Spinal cord (tissue), 4 donors: ENCODE measurements around the gene ACP4. TPM values are rescaled to one million over a fixed set of nuclear protein-coding genes. Genes with fewer than 3 reads are reported as not detected.
A peak's percentile ranks its signal among the peaks of the same experiment; 100 is the strongest.

Experiments
- polyA plus RNA-seq, 2 donors: library from polyadenylated mRNA; unstranded; fragments of 120-200 nt; gene quantifications; one replicate each; pipeline ENCODE4 v1.2.1, GENCODE V29; 2013; ENCODE audit not compliant: insufficient read length in 2 of 2
- small RNA-seq: library from RNA; depleted of rRNA; stranded (forward); fragments of <200 nt; gene quantifications from one replicate; pipeline ENCODE3, GENCODE V24; 2014; ENCODE audit warnings: low replicate concordance
- total RNA-seq, 2 donors: library from RNA; depleted of rRNA in 1 of 2; stranded (reverse); fragments of 120-200 nt in 1 of 2; fragments of >200 nt in 1 of 2; gene quantifications; one replicate each; pipeline versions ENCODE4 v1.2.3 to v1.2.4, GENCODE V29; 2013 to 2014

The ACP4 gene
- total and polyA plus RNA-seq, 4 donors = 0.44 TPM; not detected in 3

Small RNAs within 50 kb of the gene (small RNA-seq; reads per million reads assigned to genes)
- 171 reads per million, percentile 98 among the genes with 10 or more reads in this experiment for gene SNORD88A
- not detected for gene SNORD88B
- gene SNORD88C = not detected

Other genes with a start within 250 kb of the ACP4 start
- 10 to 100 TPM; 30.4 to 55.2 TPM for gene LRRC4B, start 222.0 kb upstream of the ACP4 start, total RNA-seq
- 100 to 1,000 TPM; 208 to 209 TPM for gene LRRC4B, start 222.0 kb upstream of the ACP4 start, polyA plus RNA-seq
- gene SYT3, start 150.5 kb upstream of the ACP4 start, total RNA-seq = 10 to 100 TPM; 10.0 to 21.8 TPM
- gene SYT3, start 150.5 kb upstream of the ACP4 start, polyA plus RNA-seq = 10 to 100 TPM; 76.9 to 84.1 TPM
- gene C19orf81, start 141.0 kb upstream of the ACP4 start, total RNA-seq = 1 to 10 TPM; 1.4 to 7.1 TPM
- 1 to 10 TPM; 6.1 to 6.2 TPM for gene C19orf81, start 141.0 kb upstream of the ACP4 start, polyA plus RNA-seq
- gene SHANK1, start 70.6 kb upstream of the ACP4 start, total RNA-seq = 10 to 100 TPM in 1 of 2 donors, 1 to 10 TPM in 1; 8.4 to 17.6 TPM
- 100 to 1,000 TPM; 106 to 116 TPM for gene SHANK1, start 70.6 kb upstream of the ACP4 start, polyA plus RNA-seq
- 10 to 100 TPM; 17.0 to 44.7 TPM for gene CLEC11A, start 67.1 kb upstream of the ACP4 start, total RNA-seq
- 10 to 100 TPM; 29.4 to 37.4 TPM for gene CLEC11A, start 67.1 kb upstream of the ACP4 start, polyA plus RNA-seq
- gene GPR32, start 20.0 kb upstream of the ACP4 start, total RNA-seq = not detected
- gene GPR32, start 20.0 kb upstream of the ACP4 start, polyA plus RNA-seq = under 1 TPM in 1 of 2 donors, not detected in 1; 0.12 TPM
- gene KLK1, start 33.4 kb downstream of the ACP4 start, total RNA-seq = 1 to 10 TPM in 1 of 2 donors, under 1 TPM in 1; 0.50 to 1.3 TPM
- gene KLK1, start 33.4 kb downstream of the ACP4 start, polyA plus RNA-seq = 1 to 10 TPM in 1 of 2 donors, not detected in 1; 2.0 TPM
- gene KLK15, start 43.2 kb downstream of the ACP4 start, total RNA-seq = not detected
- gene KLK15, start 43.2 kb downstream of the ACP4 start, polyA plus RNA-seq = not detected
- not detected for gene KLK3, start 64.5 kb downstream of the ACP4 start, total RNA-seq
- not detected for gene KLK3, start 64.5 kb downstream of the ACP4 start, polyA plus RNA-seq
- gene KLK2, start 83.0 kb downstream of the ACP4 start, total RNA-seq = under 1 TPM; 0.06 to 0.10 TPM
- under 1 TPM in 1 of 2 donors, not detected in 1; 0.38 TPM for gene KLK2, start 83.0 kb downstream of the ACP4 start, polyA plus RNA-seq
- under 1 TPM in 1 of 2 donors, not detected in 1; 0.59 TPM for gene KLK4, start 121.0 kb downstream of the ACP4 start, total RNA-seq
- gene KLK4, start 121.0 kb downstream of the ACP4 start, polyA plus RNA-seq = 1 to 10 TPM; 1.6 to 1.9 TPM
- gene KLK5, start 162.6 kb downstream of the ACP4 start, total RNA-seq = under 1 TPM; 0.44 to 0.79 TPM
- gene KLK5, start 162.6 kb downstream of the ACP4 start, polyA plus RNA-seq = 1 to 10 TPM in 1 of 2 donors, under 1 TPM in 1; 0.93 to 2.5 TPM
- 1 to 10 TPM; 5.7 to 9.6 TPM for gene KLK6, start 179.2 kb downstream of the ACP4 start, total RNA-seq
- gene KLK6, start 179.2 kb downstream of the ACP4 start, polyA plus RNA-seq = 10 to 100 TPM; 15.4 to 16.5 TPM
- gene KLK7, start 193.5 kb downstream of the ACP4 start, total RNA-seq = under 1 TPM; 0.50 to 0.72 TPM
- gene KLK7, start 193.5 kb downstream of the ACP4 start, polyA plus RNA-seq = under 1 TPM; 0.16 to 0.38 TPM
- gene KLK8, start 211.2 kb downstream of the ACP4 start, total RNA-seq = 1 to 10 TPM in 1 of 2 donors, not detected in 1; 1.4 TPM
- gene KLK8, start 211.2 kb downstream of the ACP4 start, polyA plus RNA-seq = under 1 TPM in 1 of 2 donors, not detected in 1; 0.71 TPM
- gene KLK10, start 229.3 kb downstream of the ACP4 start, total RNA-seq = 1 to 10 TPM in 1 of 2 donors, under 1 TPM in 1; 0.72 to 1.6 TPM
- gene KLK10, start 229.3 kb downstream of the ACP4 start, polyA plus RNA-seq = 1 to 10 TPM; 7.3 TPM
- not detected for gene KLK11, start 236.2 kb downstream of the ACP4 start, total RNA-seq
- not detected for gene KLK11, start 236.2 kb downstream of the ACP4 start, polyA plus RNA-seq
- gene KLK12, start 244.6 kb downstream of the ACP4 start, total RNA-seq = not detected
- gene KLK12, start 244.6 kb downstream of the ACP4 start, polyA plus RNA-seq = not detected